IMR-90 (cell line): Measurements from ENCODE around the gene EPHB6. TPM values are rescaled to one million over a fixed set of nuclear protein-coding genes. Genes with fewer than 3 reads are reported as not detected.

ENCODE experiments used
- ATAC-seq: fragments of 200-7000 bp; cut with Tn5 transposase; 2 replicates; pipeline ENCODE4 v1.9.1; 2020; ENCODE audit warnings: low read depth, mild to moderate bottlenecking, moderate library complexity
- BruUV-seq: library from RNA; stranded (reverse); fragments of 400-500 nt; replicated peaks from 2 replicates; lab custom pipeline; 2021; lab: Mats Ljungman, UMichigan
- CTCF ChIA-PET: fragments of 300-600 bp; formaldehyde crosslinking; extraction: SDS; loops from one replicate; lab custom pipeline; 2021; ENCODE audit warnings: antibody characterized with exemption; lab: Yijun Ruan, JAX
- POLR2A ChIA-PET: fragments of 300-600 bp; sonication (Branson Sonifier 250); formaldehyde crosslinking; loops from one replicate; lab custom pipeline; 2022; ENCODE audit warnings: antibody characterized with exemption; ENCODE audit not compliant: unreplicated experiment; lab: Charles Lee
- DNase-seq: peaks from one replicate; pipeline ENCODE4 v3.0.0; 2013
- H2AFZ ChIP-seq: replicated peaks from 2 replicates; pipeline ENCODE3; 2013; ENCODE audit warnings: low read length, mild to moderate bottlenecking; ENCODE audit not compliant: poor library complexity
- H2AK5ac ChIP-seq: 2 replicates; pipeline ENCODE4 v1.6.1; 2013; ENCODE audit warnings: low read depth, low read length, inconsistent platforms
- H2AK9ac ChIP-seq: replicated peaks from 2 replicates; pipeline ENCODE3; 2013; ENCODE audit warnings: mild to moderate bottlenecking, low read depth, low read length, moderate library complexity; ENCODE audit not compliant: poor library complexity
- H2BK120ac ChIP-seq: 2 replicates; pipeline ENCODE4 v1.6.1; 2013; ENCODE audit warnings: low read depth, low read length, inconsistent platforms
- H2BK15ac ChIP-seq: 3 replicates; pipeline ENCODE4 v1.6.1; 2013; ENCODE audit warnings: low read depth, low read length, inconsistent platforms
- H2BK20ac ChIP-seq: 2 replicates; pipeline ENCODE4 v1.6.1; 2013; ENCODE audit warnings: low read depth, mild to moderate bottlenecking, inconsistent platforms, low read length, moderate library complexity
- H2BK5ac ChIP-seq: 2 replicates; pipeline ENCODE4 v1.6.1; 2013; ENCODE audit warnings: mild to moderate bottlenecking, low read depth, low read length, inconsistent platforms; ENCODE audit not compliant: poor library complexity, severe bottlenecking
- H3K14ac ChIP-seq: replicated peaks from 2 replicates; pipeline ENCODE4 v1.6.1; 2013; ENCODE audit warnings: low read depth, low read length, inconsistent platforms
- H3K18ac ChIP-seq: 2 replicates; pipeline ENCODE4 v1.6.1; 2013; ENCODE audit warnings: low read depth, low read length, control low read depth
- H3K23ac ChIP-seq: 2 replicates; pipeline ENCODE4 v1.6.1; 2013; ENCODE audit warnings: low read depth, low read length, inconsistent platforms
- H3K27ac ChIP-seq: 2 replicates; pipeline ENCODE4 v1.5.1; 2013; ENCODE audit warnings: mild to moderate bottlenecking, control low read depth, low read length; ENCODE audit not compliant: insufficient read depth
- H3K27me3 ChIP-seq: 2 replicates; pipeline ENCODE4 v1.6.1; 2013; ENCODE audit warnings: low read length; ENCODE audit not compliant: control insufficient read depth, insufficient read depth
- H3K36me3 ChIP-seq: 2 replicates; pipeline ENCODE4 v1.6.1; 2013; ENCODE audit warnings: low read length, mixed read lengths; ENCODE audit not compliant: control insufficient read depth, insufficient read depth
- H3K4ac ChIP-seq: 2 replicates; pipeline ENCODE4 v1.6.1; 2013; ENCODE audit warnings: low read depth, low read length, inconsistent platforms
- H3K4me1 ChIP-seq: 2 replicates; pipeline ENCODE4 v1.6.1; 2013; ENCODE audit warnings: low read length, mixed read lengths; ENCODE audit not compliant: control insufficient read depth, insufficient read depth
- H3K4me2 ChIP-seq: 2 replicates; pipeline ENCODE4 v1.6.1; 2013; ENCODE audit warnings: low read depth, mild to moderate bottlenecking, control low read depth, low read length, moderate library complexity
- H3K4me3 ChIP-seq: 2 replicates; pipeline ENCODE4 v1.5.1; 2013; ENCODE audit warnings: low read depth, mild to moderate bottlenecking, control low read depth, low read length, moderate library complexity; ENCODE audit not compliant: insufficient read depth
- H3K56ac ChIP-seq: 2 replicates; pipeline ENCODE4 v1.6.1; 2013; ENCODE audit warnings: low read length, inconsistent platforms; ENCODE audit not compliant: insufficient read depth; ENCODE audit errors: extremely low read depth
- H3K79me1 ChIP-seq, 2 experiments: 2 replicates each; pipeline ENCODE4 v1.6.1; 2013; ENCODE audit warnings: low read length in 2 of 2, inconsistent platforms in 1 of 2, low read depth in 1 of 2
- H3K9ac ChIP-seq: 2 replicates; pipeline ENCODE4 v1.6.1; 2013; ENCODE audit warnings: low read depth, low read length, control low read depth
- H3K9me1 ChIP-seq: 2 replicates; pipeline ENCODE4 v1.6.1; 2013; ENCODE audit warnings: low read length, inconsistent platforms; ENCODE audit not compliant: insufficient read depth
- H3K9me3 ChIP-seq: 2 replicates; pipeline ENCODE4 v1.6.1; 2013; ENCODE audit warnings: low read length; ENCODE audit not compliant: control insufficient read depth, insufficient read depth
- H4K20me1 ChIP-seq: 2 replicates; pipeline ENCODE4 v1.6.1; 2013; ENCODE audit warnings: low read length, inconsistent platforms; ENCODE audit not compliant: insufficient read depth
- H4K5ac ChIP-seq: 2 replicates; pipeline ENCODE4 v1.6.1; 2013; ENCODE audit warnings: mild to moderate bottlenecking, low read depth, low read length, control low read depth
- H4K8ac ChIP-seq, 2 experiments: 2 replicates each; pipeline ENCODE4 v1.6.1; 2013; ENCODE audit warnings: low read depth in 2 of 2, low read length in 2 of 2, control low read depth in 1 of 2, inconsistent platforms in 1 of 2
- H4K91ac ChIP-seq: 2 replicates; pipeline ENCODE4 v1.6.1; 2013; ENCODE audit warnings: low read depth, low read length, inconsistent platforms; ENCODE audit not compliant: insufficient read depth
- BHLHE40 ChIP-seq: fragments of 150-350 bp; IDR thresholded peaks from 2 replicates; pipeline ENCODE4 v1.6.1; 2016; ENCODE audit warnings: mild to moderate bottlenecking, low read depth, low read length
- CEBPB ChIP-seq: IDR thresholded peaks from 2 replicates; pipeline ENCODE4 v1.6.1; 2012; ENCODE audit warnings: low read depth, low read length, improper control_type of control experiment
- CHD1 ChIP-seq: IDR thresholded peaks from 2 replicates; pipeline ENCODE4 v1.6.1; 2012; ENCODE audit warnings: low read depth, low read length, improper control_type of control experiment
- FOS ChIP-seq: fragments of 150-350 bp; IDR thresholded peaks from 2 replicates; pipeline ENCODE4 v1.6.1; 2016; ENCODE audit warnings: low read depth, low read length
- MAFK ChIP-seq: IDR thresholded peaks from 2 replicates; pipeline ENCODE4 v1.6.1; 2012; ENCODE audit warnings: low read depth, low read length, improper control_type of control experiment
- MAZ ChIP-seq: IDR thresholded peaks from 2 replicates; pipeline ENCODE4 v1.6.1; 2012; ENCODE audit warnings: low read depth, mild to moderate bottlenecking, low read length, improper control_type of control experiment, moderate library complexity, borderline replicate concordance
- MXI1 ChIP-seq: IDR thresholded peaks from 2 replicates; pipeline ENCODE4 v1.6.1; 2012; ENCODE audit warnings: low read depth, mild to moderate bottlenecking, low read length, moderate library complexity, borderline replicate concordance
- NFE2L2 ChIP-seq: fragments of 150-350 bp; IDR thresholded peaks from 2 replicates; pipeline ENCODE4 v1.6.1; 2016; ENCODE audit warnings: low read depth, mild to moderate bottlenecking, low read length
- POLR2A ChIP-seq: IDR thresholded peaks from 2 replicates; pipeline ENCODE4 v1.6.1; 2012; ENCODE audit warnings: mild to moderate bottlenecking, low read depth, low read length
- RAD21 ChIP-seq: IDR thresholded peaks from 2 replicates; pipeline ENCODE4 v1.6.1; 2012; ENCODE audit warnings: low read length, improper control_type of control experiment
- RCOR1 ChIP-seq: IDR thresholded peaks from 2 replicates; pipeline ENCODE4 v1.6.1; 2012; ENCODE audit warnings: mild to moderate bottlenecking, low read length, improper control_type of control experiment; ENCODE audit not compliant: insufficient replicate concordance
- RFX5 ChIP-seq: IDR thresholded peaks from 2 replicates; pipeline ENCODE4 v1.8.0; 2012; ENCODE audit warnings: low read depth, mild to moderate bottlenecking, low read length, moderate library complexity
- SMC3 ChIP-seq: fragments of 150-350 bp; IDR thresholded peaks from 2 replicates; pipeline ENCODE4 v1.6.1; 2016; ENCODE audit warnings: low read depth, mild to moderate bottlenecking, antibody characterized with exemption, low read length, moderate library complexity
- WGBS, 2 experiments: methylation state at CpG; one replicate each; pipeline versions ENCODE4 v1.1.5 to v1.1.7; 2013; ENCODE audit warnings: missing lambda C conversion rate in 2 of 2; ENCODE audit not compliant: insufficient read length in 1 of 2; ENCODE audit errors: extremely low coverage in 2 of 2; 5-methylcytosine and 5-hydroxymethylcytosine counted together
- dilution Hi-C: fragments of 300-500 bp; cut with HindIII; formaldehyde crosslinking; loops from one replicate; pipeline ENCODE4 v1.14.3; 2018; ENCODE audit warnings: low sequenced_read_pairs; ENCODE audit not compliant: unreplicated experiment
- in situ Hi-C: fragments of 300-500 bp; cut with MboI; formaldehyde crosslinking; loops from 3 replicates; pipeline ENCODE4 v1.14.3; 2019; ENCODE audit warnings: low sequenced_read_pairs, inconsistent platforms, mixed read lengths
- intact Hi-C: fragments of 100-400 bp; cut with micrococcal nuclease; formaldehyde crosslinking; loops from 2 replicates; pipeline ENCODE4 v1.10.0; 2022
- polyA plus RNA-seq, 3 experiments: library from polyadenylated mRNA; depleted of rRNA; stranded (reverse); fragments of >200 nt; gene quantifications; 2 replicates each; pipeline ENCODE4 v1.2.3, GENCODE V29; 2012; ENCODE audit warnings: low replicate concordance in 1 of 3
- total RNA-seq: library from RNA; depleted of rRNA; stranded (reverse); fragments of >200 nt; gene quantifications from 2 replicates; pipeline ENCODE4 v1.2.3, GENCODE V29; 2012
- TF ChIP-seq, protein P1 (sequence below): fragments of 150-350 bp; IDR thresholded peaks from 2 replicates; pipeline ENCODE4 v1.6.1; 2017; ENCODE audit warnings: mild to moderate bottlenecking, antibody characterized with exemption, low read length, low read depth
- TF ChIP-seq, protein P2 (sequence below): fragments of 150-350 bp; IDR thresholded peaks from 2 replicates; pipeline ENCODE4 v1.6.1; 2016; ENCODE audit warnings: low read depth, mild to moderate bottlenecking, low read length, moderate library complexity, borderline replicate concordance
- TF ChIP-seq, protein P3 (sequence below): conservative IDR thresholded peaks from 2 replicates; pipeline ENCODE4 v1.5.1; 2012; ENCODE audit warnings: mild to moderate bottlenecking, low read depth, low read length, improper control_type of control experiment

The EPHB6 gene
- total and polyA plus RNA-seq, 2 of the 4 experiments (the other 2 are of a cell fraction), result under 0.01 to 0.60 TPM

DNA sequence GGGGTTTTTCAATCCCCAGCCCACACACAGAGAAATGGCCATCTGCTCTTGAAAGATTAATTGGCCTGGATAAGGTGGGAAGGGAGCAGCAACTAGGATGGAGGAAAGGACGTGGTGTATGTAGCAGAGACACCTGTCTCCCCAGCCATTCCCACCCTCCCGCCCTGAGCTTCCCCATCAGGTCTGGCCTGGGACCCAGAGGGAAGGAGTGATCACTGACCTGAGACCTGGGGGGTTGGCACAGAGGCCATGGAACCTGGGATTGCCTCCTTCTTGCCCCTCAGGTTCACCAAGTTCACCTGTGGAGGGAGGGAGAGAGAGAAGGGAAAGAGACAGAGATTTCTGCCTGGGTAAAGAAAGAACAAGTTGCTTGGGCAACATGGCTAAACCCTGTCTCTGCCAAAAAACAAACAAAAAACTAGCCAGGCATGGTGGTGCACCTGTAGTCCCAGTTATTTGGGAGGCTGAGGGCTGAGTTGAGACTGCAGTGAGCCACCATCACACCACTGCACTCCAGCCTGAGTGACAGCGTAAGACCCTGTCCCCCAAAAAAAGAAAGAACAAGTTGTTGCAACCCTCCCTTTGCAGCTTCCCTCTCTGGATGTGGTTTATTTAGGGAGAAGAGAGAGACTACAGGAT is 42.0 kb downstream of the EPHB6 start:
- Histone ChIP-seq H4K8ac (no peak overlapping the region), H3K4ac (no peak overlapping the region), H3K27me3 (no peaks in the 10 kb centered on the region), H2BK120ac (no peak overlapping the region), H3K14ac (no peak overlapping the region), H2BK15ac (no peak overlapping the region), H3K56ac (no peak overlapping the region), H3K36me3 (no peaks in the 10 kb centered on the region), H4K5ac (no peak overlapping the region), H2AFZ (no peak overlapping the region), H3K23ac (no peak overlapping the region), H3K27ac (no peak overlapping the region), H2AK5ac (no peak overlapping the region), H2BK20ac (no peak overlapping the region), H3K4me2 (no peak overlapping the region), H2BK5ac (no peak overlapping the region), H4K91ac (no peak overlapping the region), H3K18ac (no peak overlapping the region), H3K4me3 (no peak overlapping the region), H3K4me1 (no peaks in the 10 kb centered on the region), H2AK9ac (no peak overlapping the region), H3K9ac (no peak overlapping the region), H3K79me1 (no peaks in the 10 kb centered on the region), H3K9me3 (no peaks in the 10 kb centered on the region), H3K9me1 (no peaks in the 10 kb centered on the region), H4K20me1 (no peaks in the 10 kb centered on the region)
- dilution Hi-C loops, result no loop called here
- ATAC-seq (no peak), DNase-seq (no peak)
- no CpG with 5 or more reads among the region's 3 CpGs for WGBS, 2 experiments
- in situ Hi-C loops, result no loop called here
- CTCF ChIA-PET, result no interaction called here
- TF ChIP-seq MAZ (no peak), RFX5 (no peak), RAD21 (no peak), SMC3 (no peak), CHD1 (no peak), NFE2L2 (no peak), POLR2A (no peak), BHLHE40 (no peak), MAFK (no peak), MXI1 (no peak), RCOR1 (no peak), FOS (no peak), CEBPB (no peak)
- TF ChIP-seq, protein P1, sequence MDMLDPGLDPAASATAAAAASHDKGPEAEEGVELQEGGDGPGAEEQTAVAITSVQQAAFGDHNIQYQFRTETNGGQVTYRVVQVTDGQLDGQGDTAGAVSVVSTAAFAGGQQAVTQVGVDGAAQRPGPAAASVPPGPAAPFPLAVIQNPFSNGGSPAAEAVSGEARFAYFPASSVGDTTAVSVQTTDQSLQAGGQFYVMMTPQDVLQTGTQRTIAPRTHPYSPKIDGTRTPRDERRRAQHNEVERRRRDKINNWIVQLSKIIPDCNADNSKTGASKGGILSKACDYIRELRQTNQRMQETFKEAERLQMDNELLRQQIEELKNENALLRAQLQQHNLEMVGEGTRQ, result no peak
- TF ChIP-seq, protein P2, sequence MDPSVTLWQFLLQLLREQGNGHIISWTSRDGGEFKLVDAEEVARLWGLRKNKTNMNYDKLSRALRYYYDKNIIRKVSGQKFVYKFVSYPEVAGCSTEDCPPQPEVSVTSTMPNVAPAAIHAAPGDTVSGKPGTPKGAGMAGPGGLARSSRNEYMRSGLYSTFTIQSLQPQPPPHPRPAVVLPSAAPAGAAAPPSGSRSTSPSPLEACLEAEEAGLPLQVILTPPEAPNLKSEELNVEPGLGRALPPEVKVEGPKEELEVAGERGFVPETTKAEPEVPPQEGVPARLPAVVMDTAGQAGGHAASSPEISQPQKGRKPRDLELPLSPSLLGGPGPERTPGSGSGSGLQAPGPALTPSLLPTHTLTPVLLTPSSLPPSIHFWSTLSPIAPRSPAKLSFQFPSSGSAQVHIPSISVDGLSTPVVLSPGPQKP, result no peak
- TF ChIP-seq, protein P3, sequence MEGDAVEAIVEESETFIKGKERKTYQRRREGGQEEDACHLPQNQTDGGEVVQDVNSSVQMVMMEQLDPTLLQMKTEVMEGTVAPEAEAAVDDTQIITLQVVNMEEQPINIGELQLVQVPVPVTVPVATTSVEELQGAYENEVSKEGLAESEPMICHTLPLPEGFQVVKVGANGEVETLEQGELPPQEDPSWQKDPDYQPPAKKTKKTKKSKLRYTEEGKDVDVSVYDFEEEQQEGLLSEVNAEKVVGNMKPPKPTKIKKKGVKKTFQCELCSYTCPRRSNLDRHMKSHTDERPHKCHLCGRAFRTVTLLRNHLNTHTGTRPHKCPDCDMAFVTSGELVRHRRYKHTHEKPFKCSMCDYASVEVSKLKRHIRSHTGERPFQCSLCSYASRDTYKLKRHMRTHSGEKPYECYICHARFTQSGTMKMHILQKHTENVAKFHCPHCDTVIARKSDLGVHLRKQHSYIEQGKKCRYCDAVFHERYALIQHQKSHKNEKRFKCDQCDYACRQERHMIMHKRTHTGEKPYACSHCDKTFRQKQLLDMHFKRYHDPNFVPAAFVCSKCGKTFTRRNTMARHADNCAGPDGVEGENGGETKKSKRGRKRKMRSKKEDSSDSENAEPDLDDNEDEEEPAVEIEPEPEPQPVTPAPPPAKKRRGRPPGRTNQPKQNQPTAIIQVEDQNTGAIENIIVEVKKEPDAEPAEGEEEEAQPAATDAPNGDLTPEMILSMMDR, result no peak
- POLR2A ChIA-PET, result no interaction called here
- intact Hi-C loops, result no loop called here
- no TSS peak for BruUV-seq
